Stimulated activated CD8-positive, alpha-beta memory T cell treated with anti-CD3 and anti-CD28 coated beads, Interleukin-4, amount 100 ng/mL, for 24 hours (primary cell): ENCODE data around the gene PMS1.
"Not testable (repeated sequence)": the region's sequence is repeated elsewhere in the genome, so short reads cannot be mapped to it uniquely, and the experiment has no call there.

Source experiments
- DNase-seq: peaks from one replicate; pipeline ENCODE4 v3.0.0-alpha.2; 2020; ENCODE audit warnings: low read depth

PMS1 gene

DNA sequence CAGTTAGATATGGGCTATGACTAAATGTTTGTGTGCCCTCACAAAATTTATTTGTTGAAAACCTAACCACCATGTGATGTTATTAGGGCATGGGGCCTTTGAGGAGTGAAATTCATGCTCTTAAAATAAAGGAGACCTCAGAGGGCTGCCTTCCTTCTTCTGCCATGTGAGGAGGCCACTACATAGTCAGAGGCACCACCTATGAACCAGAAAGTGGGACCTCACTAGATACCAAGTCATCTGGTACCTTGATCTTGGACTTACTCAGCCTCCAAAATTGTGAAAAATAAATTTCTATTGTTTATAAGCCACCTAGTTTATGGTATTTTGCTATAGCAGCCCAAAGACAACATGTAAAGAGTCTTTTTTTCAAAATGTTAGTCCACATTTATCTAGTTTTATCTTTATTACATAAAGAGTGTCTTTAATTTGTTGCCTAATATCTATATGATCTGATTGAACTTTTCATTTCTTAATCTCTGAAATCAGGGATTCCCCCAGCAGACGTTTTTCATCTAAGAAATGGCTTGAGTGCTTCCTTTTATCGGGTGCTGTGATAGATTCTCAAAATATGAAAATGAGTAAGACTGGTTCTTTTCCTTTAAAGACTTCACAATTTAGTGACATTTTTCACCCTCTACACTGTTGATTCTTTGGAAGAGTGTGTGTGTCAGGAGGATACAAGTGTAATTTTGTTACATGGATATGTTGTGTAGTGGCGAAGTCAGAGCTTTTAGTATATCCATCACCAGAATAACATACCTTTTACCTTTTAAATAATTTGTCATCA lies 34.2 kb downstream of the PMS1 start:
- DNase-seq, result no peak

DNA sequence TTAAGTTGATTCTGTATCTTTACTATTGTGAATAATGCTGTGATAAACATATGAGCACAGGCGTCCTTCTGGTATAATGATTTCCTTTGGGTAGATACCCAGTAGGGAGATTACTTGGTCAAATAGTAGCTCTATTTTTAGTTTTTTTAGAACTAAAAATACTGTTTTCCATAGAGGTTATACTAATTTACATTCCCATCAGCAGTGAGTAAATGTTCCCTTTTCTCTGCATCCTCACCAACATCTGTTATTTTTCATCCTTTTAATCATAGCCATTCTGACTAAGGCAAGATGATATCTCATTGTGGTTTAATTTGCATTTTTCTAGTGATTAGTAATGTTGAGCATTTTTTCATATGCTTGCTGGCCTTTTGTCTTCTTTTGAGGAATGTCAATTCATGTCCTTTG lies 35.1 kb downstream of the PMS1 start:
- no peak for DNase-seq

DNA sequence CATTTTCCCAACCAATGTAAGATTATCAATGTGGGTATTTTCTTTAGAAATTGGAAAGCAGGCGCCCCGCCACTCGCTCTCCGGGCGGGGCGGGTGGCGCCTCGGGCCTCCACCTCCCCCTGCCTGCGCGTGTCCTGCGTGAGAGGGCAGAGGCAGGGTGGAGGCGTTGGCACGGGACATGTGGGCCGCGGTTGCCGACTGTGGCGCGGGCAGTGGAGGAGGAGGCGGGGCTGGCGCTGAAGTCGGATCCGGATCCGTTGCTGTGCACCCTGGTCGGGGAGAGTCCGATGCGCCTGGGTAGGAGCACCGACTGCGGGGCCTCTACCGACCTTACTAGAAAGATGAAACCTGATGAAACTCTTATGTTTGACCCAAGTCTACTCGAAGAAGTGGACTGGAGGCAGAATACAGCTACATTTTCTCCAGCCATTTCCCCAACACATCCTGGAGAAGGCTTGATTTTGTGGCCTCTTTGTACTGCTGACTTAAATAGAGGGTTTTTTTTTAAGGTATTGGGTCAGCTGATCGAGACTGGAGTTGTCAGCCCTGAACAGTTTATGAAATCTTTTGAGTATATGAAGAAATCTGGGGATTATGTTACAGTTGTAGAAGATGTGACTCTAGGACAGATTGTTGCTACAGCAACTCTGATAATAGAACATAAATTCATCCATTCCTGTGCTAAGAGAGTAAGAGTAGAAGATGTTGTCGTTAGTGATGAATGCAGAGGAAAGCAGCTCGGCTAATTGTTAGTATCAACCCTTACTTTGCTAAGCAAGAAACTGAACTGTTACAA lies 37.9 kb downstream of the PMS1 start:
- DNase-seq, result no peak

DNA sequence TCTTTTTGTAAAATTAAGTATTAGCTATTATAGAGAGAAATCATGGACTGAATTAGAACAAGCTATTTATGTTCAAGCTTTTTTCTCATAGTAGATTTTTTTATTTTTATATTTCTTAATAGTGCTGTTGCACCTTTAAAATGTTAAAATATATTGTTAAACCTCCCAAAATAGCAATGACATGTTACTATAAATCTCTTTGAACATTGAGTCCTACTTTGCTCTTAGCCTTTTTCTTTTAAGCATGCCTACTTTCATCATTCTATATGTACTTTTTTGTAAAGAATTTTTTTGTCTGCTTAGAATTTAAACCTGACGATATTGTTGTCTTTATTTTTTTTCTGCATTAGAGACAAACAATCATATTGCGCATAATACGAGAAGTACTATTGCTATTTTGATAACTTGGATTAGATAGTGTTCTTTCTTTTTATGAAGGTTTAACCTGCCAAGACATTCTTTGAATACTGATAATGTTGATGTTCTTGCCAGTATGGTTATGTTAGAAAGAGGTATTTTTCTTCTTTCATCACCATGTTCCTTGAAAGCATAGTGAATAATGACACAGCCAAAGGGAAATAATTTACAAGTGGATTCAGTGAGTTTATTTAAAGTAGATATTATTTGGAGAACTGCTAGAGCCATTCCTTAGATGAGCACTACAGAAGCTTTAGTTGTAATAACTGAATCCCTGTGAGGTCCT lies 40.6 kb downstream of the PMS1 start:
- DNase-seq, result no peak

DNA sequence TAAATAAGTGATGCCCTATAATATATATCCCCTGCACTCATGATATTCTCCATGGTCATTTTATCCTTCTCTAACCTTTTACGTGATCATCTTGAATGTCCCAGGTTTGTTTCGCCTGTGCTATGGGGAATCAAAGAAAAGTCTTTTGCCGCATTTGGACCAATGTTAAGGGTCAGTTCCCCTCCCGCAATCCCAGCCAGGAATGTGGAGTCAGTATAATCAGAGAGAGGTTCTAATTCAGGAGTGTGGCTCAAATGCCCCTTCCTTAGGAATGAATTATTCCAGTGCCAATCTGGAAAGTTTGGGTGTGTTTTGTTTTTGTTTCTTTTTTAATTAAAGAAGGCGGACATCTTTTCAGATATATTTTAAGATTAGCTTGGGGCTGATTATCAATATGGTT lies 41.8 kb downstream of the PMS1 start:
- no peak for DNase-seq

DNA sequence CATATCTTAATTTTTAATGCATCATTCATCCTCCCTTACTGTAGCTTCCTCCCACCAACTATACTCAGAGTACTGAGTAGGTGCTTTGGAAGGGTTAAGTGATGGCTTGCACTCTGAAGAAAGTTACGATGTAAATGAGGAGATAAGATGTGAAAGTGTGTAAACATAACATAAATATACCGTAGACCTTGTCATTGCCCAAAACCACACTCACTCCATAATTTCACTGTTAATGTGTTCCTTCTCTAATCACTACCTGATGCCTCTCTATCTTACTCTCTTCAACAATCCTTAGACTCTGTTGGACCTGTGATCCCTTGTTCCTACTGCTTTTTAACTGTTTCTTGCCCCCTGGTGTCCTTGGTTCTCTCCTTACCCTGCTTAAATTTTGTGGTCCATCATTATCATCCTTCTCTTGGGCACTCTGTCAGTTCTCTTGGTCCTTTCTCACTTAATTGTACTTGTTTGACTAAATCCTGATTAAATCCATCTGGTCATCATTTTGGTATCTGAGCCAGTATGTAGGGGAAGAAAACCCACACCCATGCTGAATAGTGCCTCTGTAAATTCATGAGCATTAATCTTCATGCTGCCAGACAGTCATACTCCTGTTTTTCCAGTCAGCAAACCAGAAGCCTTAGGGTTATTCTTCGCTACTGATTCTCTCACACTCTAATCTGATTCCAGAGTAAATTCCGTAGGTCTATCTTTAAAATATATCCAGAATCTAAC lies 45.0 kb downstream of the PMS1 start:
- DNase-seq, result no peak

DNA sequence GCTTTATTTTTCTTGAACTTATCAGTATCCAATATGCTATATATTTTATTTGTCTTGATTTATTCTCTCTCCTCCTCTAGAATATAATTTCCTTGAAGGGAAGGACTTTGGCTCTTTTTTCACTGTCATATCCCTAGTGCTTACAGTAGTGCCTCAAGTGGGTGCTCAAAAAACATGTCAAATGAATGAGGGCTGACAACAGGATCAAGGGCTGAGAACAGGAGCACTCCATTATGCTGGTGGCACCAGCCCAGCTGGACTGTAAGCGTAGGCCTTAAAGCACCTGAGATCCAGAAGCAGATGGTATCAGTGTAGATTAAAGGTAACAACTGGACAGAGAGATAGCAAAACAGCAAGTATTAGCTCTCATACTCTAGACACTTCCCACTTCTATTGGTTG lies 46.3 kb downstream of the PMS1 start:
- DNase-seq, result no peak

DNA sequence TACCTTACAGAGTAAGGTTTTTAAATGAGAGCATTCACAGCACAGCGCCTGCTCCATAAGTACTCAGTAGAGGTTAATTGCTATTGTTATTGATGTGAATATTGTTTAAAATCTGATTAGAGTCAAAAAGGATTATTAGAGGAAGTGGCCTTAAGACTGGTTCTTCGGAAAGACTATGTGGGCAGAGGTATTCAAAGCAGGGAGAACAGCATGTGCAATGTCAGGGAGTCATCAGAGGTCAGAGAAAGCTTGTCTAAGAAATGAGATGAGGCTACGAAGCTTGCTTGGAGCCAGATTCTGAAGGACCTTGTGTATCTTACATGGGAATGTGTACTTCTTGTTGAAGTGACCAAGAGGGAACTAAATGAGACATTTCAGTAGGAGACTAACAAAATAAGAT lies 49.8 kb downstream of the PMS1 start:
- DNase-seq, result no peak

DNA sequence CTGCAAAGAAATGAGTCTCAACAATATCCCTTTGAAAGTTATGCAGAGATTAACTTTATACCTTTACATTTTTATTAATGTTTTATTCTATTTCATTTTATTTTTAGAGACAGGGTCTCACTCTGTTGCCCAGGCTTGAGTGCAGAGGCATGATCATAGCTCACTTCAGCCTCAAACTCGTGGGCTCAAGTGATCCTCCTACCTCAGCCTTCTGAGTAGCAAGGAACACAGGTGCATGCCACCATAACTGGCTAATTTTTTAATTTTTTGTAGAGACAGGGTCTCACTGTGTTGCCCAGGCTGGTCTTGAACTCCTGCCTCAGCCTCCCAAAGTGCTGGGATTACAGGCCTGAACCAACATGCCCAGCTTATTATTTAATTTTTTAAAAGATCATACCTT lies 50.4 kb downstream of the PMS1 start:
- not testable (repeated sequence) for DNase-seq

DNA sequence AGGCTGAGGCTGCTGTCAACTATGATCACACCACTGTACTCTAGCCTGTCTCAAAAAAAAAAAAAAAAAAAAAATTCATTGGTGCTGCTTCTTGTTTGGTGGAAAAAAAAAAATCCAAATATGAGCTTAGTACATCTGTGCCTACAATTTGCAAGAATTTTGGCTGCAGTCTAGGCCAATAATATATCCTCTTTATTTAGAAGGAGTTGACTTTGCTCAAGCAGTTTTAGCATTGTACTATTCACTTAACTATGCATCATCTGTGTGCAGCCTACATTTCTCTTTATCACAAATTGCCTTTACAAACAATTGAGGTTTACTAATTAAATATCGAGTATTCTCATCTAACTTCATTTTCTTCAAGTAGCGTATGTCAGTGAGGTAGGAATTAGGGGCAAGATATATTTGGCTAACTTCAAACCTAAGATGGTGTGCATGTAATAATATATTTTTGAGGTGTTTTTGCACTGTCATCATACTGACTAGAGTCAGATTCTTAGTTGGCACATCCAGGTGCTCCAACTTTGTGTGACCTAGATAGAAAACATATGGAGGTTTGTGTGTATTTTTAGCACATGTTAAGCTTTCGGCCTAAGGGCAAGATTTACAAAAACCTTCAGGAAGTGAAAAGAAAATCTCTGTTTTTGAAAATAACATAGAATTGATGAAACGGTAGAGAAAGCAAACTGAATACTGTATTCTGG lies 51.8 kb downstream of the PMS1 start:
- no peak for DNase-seq

DNA sequence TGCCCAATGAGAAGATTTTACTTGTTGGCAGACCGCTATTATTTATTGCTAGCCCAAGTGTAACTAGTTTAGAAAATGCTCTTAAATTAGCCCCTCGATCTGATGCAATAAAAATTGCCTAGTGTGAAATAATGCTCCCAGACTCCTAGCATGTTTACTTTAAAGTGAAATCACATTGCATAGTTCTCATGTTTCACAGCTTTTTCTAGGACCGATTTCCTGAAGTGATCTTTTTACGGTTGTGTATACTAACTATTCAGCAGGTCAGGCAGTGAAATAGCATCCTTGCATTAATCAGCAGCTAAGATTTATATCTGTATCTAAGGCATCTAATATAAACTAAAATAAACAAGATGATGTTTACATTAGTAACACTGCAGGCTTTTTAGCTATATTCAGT lies 52.4 kb downstream of the PMS1 start:
- no peak for DNase-seq

DNA sequence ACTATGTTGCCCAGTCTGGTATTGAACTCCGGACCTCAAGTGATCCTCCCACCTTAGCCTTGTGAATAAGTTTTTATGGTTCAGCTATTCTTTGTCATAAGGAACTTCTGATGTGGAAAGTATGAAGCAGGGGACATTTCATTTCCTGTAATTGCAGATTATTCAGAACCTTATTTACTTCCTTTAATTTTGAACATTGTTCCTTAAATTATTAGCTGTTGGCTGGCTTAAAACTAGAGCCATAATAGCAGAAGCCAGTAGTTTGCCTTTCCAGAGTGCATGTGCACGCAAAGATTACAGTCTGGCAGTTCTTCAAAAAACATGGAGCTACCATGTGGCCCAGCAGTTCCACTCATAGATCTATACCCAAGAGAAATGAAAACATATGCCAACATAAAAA lies 53.1 kb downstream of the PMS1 start:
- DNase-seq, result no peak

DNA sequence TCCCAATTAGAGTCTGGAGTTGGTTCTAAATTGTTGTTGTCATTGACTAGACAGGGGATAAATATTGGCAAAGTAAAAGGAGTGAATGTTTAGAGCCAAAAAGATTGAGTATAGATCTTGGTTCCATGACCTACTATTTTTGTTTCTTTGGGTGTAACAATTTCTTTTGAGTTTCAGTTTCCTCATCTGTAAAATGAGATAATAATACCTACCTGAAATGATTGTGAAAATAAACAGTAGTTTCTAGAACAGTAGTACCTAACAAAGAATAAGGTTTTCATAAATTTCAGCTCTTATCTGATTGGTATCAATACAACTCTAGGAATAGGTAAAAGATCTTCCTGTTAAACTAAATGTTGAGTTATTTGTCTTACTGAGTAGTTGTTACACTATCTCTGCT lies 56.8 kb downstream of the PMS1 start:
- no peak for DNase-seq

DNA sequence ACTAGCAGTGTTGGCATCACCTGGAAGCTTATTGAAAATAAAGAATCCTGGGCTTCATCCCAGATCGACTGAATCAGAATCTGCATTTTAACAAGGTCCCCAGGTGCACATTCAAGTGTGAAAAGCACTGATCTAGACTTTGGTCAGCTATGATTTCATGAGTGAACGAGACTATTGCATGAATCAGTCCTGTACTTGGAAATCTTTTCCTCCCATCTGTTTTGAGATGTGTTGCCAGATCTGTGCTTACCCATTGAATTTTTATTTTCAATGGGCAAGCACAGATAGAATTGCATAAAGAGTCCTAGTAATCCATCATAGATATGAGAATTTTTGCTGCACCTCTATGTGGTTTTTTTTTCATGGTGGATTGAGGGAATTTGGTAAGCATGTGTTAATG lies 64.0 kb downstream of the PMS1 start:
- no peak for DNase-seq

DNA sequence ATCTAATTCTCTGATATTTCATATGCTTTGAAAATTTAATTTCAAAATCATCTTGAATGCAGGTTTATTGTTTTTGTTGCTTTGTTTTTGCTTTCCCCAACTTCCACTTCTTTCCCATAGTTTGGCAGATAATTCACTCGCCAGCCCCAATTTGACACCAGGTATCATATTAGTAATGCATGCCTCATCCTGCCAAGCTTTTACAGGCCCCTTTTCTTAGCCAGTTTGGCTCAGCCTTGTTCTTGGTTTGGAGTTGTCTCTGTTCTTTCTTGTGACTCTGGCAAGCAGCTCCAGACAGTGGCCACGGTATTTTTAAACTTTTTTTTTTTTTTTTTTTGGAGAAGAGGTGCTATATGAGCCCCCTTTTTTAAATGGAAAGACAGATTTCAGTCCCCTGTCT lies 65.3 kb downstream of the PMS1 start:
- no peak for DNase-seq

DNA sequence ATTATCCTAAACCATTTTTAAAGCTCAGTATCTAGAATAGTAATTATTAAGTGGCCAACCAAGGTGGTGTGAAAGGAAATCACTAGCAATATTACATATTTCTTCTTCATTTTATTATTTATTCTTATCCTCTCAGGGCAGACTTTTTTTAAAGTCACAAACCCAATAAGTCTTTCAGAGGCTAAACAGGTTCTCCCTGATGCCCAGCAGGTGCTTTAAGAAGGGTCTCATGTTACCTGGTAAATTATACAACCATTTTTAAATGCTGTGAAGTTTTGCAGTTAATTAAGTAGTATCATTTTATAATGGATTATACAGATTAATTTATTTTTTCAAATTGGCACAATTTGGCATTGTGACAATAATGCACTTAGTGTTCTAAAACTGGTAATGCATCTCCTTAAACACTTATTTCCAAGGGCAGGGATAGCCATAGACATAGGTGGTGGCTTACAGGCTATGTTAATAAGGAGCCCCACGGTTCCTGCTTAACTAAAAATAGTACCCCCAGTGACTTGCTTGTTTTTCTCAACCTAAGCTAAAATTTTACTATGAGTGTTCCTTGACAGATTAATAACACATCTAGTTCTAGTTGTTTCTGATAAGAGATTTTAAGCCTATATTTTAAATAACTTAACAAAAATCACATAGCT lies 67.0 kb downstream of the PMS1 start:
- DNase-seq, result no peak

DNA sequence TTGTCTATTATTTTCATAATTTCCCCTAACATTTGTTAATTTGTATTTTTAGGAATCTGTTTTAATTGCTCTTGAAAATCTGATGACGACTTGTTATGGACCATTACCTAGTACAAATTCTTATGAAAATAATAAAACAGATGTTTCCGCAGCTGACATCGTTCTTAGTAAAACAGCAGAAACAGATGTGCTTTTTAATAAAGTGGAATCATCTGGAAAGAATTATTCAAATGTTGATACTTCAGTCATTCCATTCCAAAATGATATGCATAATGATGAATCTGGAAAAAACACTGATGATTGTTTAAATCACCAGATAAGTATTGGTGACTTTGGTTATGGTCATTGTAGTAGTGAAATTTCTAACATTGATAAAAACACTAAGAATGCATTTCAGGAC lies 69.9 kb downstream of the PMS1 start:
- no peak for DNase-seq

DNA sequence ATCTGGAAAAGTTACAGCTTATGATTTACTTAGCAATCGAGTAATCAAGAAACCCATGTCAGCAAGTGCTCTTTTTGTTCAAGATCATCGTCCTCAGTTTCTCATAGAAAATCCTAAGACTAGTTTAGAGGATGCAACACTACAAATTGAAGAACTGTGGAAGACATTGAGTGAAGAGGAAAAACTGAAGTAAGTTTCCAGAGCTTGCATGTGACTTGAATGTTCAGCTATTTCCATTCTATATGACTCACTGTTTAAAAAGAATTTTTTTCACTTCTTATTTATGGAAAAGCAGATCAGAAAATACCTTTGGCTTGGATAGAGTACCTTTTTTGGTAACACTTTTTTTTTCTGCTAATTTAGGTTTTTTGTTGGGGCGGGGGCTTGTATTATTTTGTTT lies 70.7 kb downstream of the PMS1 start:
- DNase-seq, result no peak

DNA sequence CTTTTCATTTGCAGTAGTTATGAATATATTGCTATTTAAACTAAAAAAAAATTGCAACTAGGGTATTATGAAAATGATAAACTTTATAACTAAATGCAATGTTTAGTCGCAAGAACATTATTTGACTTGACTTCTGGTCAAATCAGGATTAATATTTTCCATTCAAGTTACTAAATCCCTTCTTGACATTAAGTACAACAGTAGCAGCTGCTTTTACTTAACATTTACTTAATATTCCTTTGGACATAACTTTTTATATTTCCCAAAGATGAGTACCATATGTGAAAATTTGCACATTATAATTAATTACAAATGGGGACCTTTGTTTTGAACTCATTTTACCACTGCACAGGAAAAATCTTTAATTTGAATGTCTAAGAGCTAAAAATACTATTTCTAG lies 74.0 kb downstream of the PMS1 start:
- no peak for DNase-seq

DNA sequence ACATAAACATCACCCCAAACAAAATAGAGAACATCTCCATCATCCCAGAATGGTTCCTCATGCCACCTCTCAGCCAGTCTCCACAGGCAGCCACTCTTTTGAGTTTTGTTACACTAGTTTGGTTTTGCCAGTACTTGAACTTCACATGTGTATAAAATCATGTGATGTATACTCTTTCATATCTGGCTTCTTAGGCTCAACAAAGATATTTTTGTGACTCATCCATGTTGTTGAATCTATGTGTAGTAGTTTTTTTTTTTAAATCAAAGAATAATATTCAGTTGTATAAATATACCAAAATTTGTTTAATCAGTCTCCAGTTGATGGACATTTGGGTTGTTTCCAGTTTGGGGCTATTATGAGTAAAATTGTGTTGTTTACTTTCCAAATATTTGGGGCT lies 75.9 kb downstream of the PMS1 start:
- no peak for DNase-seq

DNA sequence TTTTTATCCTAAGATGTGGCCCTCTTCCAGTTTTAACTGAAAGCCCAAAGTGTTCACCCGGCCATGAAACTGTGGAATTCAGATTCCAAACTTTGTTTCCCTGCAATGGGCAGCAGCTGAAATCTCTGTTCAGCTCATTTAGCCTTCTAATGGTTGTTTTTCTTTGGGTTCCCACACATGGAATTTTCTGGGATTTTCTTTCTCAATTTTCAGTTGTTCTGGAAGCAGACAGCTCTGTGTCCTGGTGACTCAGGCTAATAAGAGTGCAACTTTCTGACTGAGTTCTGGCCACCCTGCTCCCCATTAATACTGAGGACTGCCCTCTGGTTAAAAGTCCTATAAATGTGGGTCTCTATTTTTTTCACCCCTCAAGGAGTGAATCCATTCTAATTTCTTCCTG lies 78.5 kb downstream of the PMS1 start:
- no peak for DNase-seq
